ENCODE results near the gene JAM3.

GRCh38 chr11:134086376-134086775 lies 17.5 kb downstream of the JAM3 start:
- TF ChIP-seq CTCF (IDR thresholded peaks at IDR 0.05) (no peak), ZFX (IDR thresholded peaks at IDR 0.05; ENCODE audit: borderline replicate concordance) (no peak)

Measured in 22Rv1 (cell line).